ENCODE data around the gene NXPH4.

The NXPH4 gene

DNA sequence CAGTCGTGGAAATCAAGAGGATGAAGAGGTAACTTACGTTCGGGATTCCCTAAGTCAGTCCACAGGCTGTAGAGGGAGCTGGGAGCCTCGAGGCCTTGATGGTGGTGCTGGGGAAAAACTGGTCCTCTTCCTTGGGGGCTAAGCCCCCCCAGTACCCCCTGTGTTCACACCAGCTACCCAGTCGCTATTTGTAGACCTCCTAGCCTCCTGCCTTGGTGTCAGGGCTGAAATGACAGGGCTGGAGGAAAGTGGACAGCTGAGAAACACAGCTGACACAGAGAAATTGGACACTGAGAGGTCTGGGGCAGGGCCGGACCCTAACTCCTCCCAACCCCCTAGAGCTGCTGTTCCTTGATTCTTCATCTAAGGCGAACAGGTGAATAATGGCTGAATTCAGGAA, 34.4 kb downstream of the NXPH4 start, which contains the start of gene STAC3:
STAC3 (minus strand) TSS at position 232 of the 400 bp plus-strand sequence. CDS start 1,551 bp downstream, outside the sequence.
- Histone ChIP-seq H3K9ac (ENCODE audit: low read length in 5 of 5) (no peak within 1 kb of the TSS), H3K9me3 (ENCODE audit: control insufficient read depth in 5 of 5, low read length in 5 of 5) (no peaks in the 10 kb centered on the region), H3K4me3 (ENCODE audit: low read depth in 1 of 5, low read length in 5 of 5) (no peak within 1 kb of the TSS), H3K4me1 (ENCODE audit: control insufficient read depth in 5 of 5, insufficient read depth in 5 of 5, low read length in 5 of 5) (peaks cover 0 to 3% (median 0%) of the 10 kb centered on the region in 5 donors), H3K27me3 (ENCODE audit: control insufficient read depth in 5 of 5, insufficient read depth in 4 of 5, low read length in 5 of 5) (peaks cover 0 to 4% (median 3%) of the 10 kb centered on the region in 5 donors), H3K27ac (ENCODE audit: low read depth, low read length) (no peak within 1 kb of the TSS), H3K36me3 (ENCODE audit: control insufficient read depth in 5 of 5, insufficient read depth in 5 of 5, low read length in 5 of 5) (peaks cover 6 to 20% (median 16%) of the 10 kb centered on the region in 5 donors)

DNA sequence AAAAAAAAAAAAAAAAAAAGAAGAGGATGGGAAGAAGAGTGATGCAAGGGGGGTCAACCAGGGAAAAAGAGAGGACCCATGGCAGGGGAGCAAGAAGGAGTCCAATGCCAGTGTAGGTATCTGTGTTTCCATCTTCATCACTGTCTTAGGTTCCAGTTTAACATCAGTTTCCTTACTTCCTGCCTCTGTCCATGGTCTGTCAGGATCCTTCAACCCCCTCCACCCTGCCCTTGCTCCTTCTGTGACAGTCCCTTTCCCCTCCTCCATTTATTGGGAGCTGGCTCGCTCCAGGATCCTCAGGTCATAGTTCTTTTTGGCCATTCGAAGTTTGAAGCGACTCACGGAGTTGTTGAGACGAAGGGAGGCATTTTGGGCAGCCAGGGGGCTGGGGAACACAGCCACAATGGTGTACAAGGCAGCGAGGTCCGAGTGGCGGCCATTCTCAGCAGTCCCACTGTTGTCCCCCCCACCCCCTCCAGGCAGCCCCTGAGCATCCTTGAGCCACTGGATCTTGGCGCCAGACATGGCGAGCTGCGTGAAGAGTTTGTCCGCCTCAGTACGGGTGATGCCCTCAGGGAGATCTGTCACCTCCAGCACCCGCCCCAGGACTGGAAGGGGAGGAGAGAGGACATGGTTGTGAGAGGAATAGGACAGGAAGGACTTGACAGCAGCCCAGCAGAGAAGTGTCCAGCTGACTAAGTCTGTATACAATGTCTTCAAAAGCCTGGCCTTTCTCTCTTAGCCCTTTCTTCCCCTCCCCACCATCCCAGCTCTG, 38.1 kb downstream of the NXPH4 start:
- Histone ChIP-seq H3K27me3 (ENCODE audit: control insufficient read depth in 5 of 5, insufficient read depth in 4 of 5, low read length in 5 of 5) (no peaks in the 10 kb centered on the region), H3K4me3 (ENCODE audit: low read depth in 1 of 5, low read length in 5 of 5) (no peak overlapping the region), H3K36me3 (ENCODE audit: control insufficient read depth in 5 of 5, insufficient read depth in 5 of 5, low read length in 5 of 5) (peaks cover 21 to 56% (median 49%) of the 10 kb centered on the region in 5 donors), H3K4me1 (ENCODE audit: control insufficient read depth in 5 of 5, insufficient read depth in 5 of 5, low read length in 5 of 5) (no peaks in the 10 kb centered on the region), H3K9ac (ENCODE audit: low read length in 5 of 5) (no peak overlapping the region), H3K27ac (ENCODE audit: low read depth, low read length) (no peak overlapping the region), H3K9me3 (ENCODE audit: control insufficient read depth in 5 of 5, low read length in 5 of 5) (no peaks in the 10 kb centered on the region)

DNA sequence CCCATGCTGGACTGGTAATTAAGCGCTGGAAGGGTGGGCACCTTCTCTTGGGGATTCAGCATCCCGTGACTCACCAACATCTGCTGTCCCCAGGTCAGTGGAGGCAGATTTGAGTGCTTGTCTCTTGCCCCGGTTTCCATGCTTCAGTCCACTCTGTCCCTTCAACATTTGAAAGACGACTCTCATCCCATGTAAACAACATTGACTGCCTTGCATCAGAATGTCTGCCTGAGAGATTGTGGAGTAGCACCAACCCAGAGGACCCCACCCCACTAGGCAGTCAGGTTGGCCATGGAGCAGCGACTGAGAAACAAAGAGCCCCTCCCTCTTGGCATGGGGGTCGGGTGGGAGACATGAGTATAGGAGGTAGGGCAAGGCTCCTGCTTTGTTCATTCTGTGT, 39.3 kb downstream of the NXPH4 start:
- Histone ChIP-seq H3K4me1 (ENCODE audit: control insufficient read depth in 5 of 5, insufficient read depth in 5 of 5, low read length in 5 of 5) (no peaks in the 10 kb centered on the region), H3K27me3 (ENCODE audit: control insufficient read depth in 5 of 5, insufficient read depth in 4 of 5, low read length in 5 of 5) (no peaks in the 10 kb centered on the region), H3K9me3 (ENCODE audit: control insufficient read depth in 5 of 5, low read length in 5 of 5) (no peaks in the 10 kb centered on the region), H3K27ac (ENCODE audit: low read depth, low read length) (no peak overlapping the region), H3K36me3 (ENCODE audit: control insufficient read depth in 5 of 5, insufficient read depth in 5 of 5, low read length in 5 of 5) (peaks cover 23 to 67% (median 59%) of the 10 kb centered on the region in 5 donors), H3K4me3 (ENCODE audit: low read depth in 1 of 5, low read length in 5 of 5) (no peak overlapping the region), H3K9ac (ENCODE audit: low read length in 5 of 5) (no peak overlapping the region)

DNA sequence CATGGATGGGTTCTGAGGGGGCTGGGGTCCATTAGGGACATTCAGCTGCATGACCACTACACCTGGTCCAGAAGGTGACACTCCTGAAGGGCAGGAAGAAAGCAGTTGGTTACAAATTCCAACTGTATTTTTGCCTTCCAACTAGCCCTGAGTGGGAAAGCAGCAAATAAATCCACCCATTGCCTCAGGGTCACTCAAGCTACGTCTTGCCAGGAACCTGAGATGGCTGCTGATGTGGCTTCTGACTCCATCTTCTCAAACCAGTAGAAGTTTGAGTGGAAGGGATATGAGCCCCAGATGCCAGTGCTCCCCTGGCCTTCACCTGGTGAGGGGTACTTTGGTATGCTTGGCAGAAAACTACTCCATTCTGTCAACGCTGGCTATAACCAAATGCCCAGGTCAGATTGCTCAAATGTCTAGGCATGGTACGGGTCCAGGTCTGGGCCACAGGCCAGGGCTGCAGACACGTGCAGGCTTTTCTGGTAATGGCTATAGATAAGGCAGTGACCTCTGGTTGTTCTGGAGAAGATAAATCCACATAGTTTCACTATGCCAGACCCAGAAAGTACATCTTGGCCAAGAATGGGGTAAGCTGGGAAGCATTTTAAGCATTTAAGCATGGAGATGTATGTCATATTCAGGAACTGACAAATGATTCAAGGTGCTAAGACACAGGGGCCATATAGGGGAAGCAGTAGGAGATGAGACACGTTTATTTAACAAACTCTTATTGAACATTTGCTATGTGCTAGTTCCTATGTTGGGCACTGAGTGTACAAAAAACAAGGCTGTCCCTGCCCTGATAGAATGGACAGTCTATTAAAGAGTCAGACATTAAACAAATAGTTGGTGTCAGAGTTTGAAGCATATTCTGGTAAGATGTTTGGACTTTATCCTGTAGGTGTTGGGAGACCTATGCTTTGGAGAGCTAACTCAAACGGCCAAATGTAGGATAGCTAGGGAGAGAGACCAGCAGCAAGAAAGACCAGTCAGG, 42.7 kb downstream of the NXPH4 start:
- Histone ChIP-seq H3K27ac (ENCODE audit: low read depth, low read length) (no peak overlapping the region), H3K27me3 (ENCODE audit: control insufficient read depth in 5 of 5, insufficient read depth in 4 of 5, low read length in 5 of 5) (no peaks in the 10 kb centered on the region), H3K4me1 (ENCODE audit: control insufficient read depth in 5 of 5, insufficient read depth in 5 of 5, low read length in 5 of 5) (peaks cover 0 to 4% (median 0%) of the 10 kb centered on the region in 5 donors), H3K9ac (ENCODE audit: low read length in 5 of 5) (peak overlapping the region in 1 of 5 donors; percentile 2), H3K9me3 (ENCODE audit: control insufficient read depth in 5 of 5, low read length in 5 of 5) (no peaks in the 10 kb centered on the region), H3K4me3 (ENCODE audit: low read depth in 1 of 5, low read length in 5 of 5) (no peak overlapping the region), H3K36me3 (ENCODE audit: control insufficient read depth in 5 of 5, insufficient read depth in 5 of 5, low read length in 5 of 5) (peaks cover 38 to 86% (median 69%) of the 10 kb centered on the region in 5 donors)

DNA sequence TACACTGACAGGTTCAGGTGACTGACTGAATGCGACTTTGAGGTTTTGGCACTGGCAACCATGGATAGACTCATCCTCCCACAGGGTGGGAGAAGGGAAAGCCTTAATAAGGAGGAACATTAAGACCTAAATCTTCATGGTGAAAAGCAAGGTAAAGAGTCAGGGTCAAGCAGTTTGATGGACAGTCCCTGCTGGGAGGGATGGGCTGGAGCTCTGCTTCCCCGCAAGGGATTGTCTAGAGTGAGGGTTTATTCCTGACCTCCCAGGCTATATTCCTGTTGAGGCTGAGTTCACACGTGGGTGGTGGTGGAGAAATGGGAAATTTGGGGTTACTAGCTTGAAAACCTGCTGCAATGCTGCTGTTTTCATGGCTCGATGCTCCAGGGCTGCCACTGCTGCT, 43.8 kb downstream of the NXPH4 start:
- no peak overlapping the region for H3K27ac ChIP-seq (ENCODE audit: low read depth, low read length)
- H3K36me3 ChIP-seq (ENCODE audit: control insufficient read depth in 5 of 5, insufficient read depth in 5 of 5, low read length in 5 of 5), result peaks cover 35 to 83% (median 65%) of the 10 kb centered on the region in 5 donors
- H3K27me3 ChIP-seq (ENCODE audit: control insufficient read depth in 5 of 5, insufficient read depth in 4 of 5, low read length in 5 of 5), result no peaks in the 10 kb centered on the region
- peaks cover 0 to 4% (median 0%) of the 10 kb centered on the region in 5 donors for H3K4me1 ChIP-seq (ENCODE audit: control insufficient read depth in 5 of 5, insufficient read depth in 5 of 5, low read length in 5 of 5)
- H3K4me3 ChIP-seq (ENCODE audit: low read depth in 1 of 5, low read length in 5 of 5), result no peak overlapping the region
- no peaks in the 10 kb centered on the region for H3K9me3 ChIP-seq (ENCODE audit: control insufficient read depth in 5 of 5, low read length in 5 of 5)
- no peak overlapping the region for H3K9ac ChIP-seq (ENCODE audit: low read length in 5 of 5)

DNA sequence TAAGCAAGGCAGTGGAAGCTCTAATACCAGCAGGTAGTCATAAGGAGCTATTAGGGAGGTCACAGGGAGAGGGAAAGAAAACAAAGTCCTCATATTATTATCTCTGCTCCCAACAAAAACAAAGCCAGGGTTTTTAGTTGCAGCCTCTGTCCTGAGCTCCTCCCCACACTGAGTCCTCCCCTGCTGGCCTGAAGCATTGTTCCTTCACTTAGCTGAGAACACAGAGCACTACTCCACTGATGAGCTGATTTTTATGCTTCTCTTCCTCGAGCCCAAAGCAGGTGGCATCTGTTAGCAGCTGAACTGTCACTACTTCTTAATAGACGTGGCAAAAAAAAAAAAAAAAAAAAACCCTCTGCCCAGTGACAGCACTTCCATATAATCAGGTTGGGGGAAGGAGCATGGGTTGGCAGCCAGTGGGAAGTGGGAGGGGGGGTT, 44.9 kb downstream of the NXPH4 start:
- H3K27me3 ChIP-seq (ENCODE audit: control insufficient read depth in 5 of 5, insufficient read depth in 4 of 5, low read length in 5 of 5), result no peaks in the 10 kb centered on the region
- peaks cover 31 to 82% (median 57%) of the 10 kb centered on the region in 5 donors for H3K36me3 ChIP-seq (ENCODE audit: control insufficient read depth in 5 of 5, insufficient read depth in 5 of 5, low read length in 5 of 5)
- no peaks in the 10 kb centered on the region for H3K9me3 ChIP-seq (ENCODE audit: control insufficient read depth in 5 of 5, low read length in 5 of 5)
- no peak overlapping the region for H3K9ac ChIP-seq (ENCODE audit: low read length in 5 of 5)
- H3K4me3 ChIP-seq (ENCODE audit: low read depth in 1 of 5, low read length in 5 of 5), result no peak overlapping the region
- peaks cover 0 to 4% (median 0%) of the 10 kb centered on the region in 5 donors for H3K4me1 ChIP-seq (ENCODE audit: control insufficient read depth in 5 of 5, insufficient read depth in 5 of 5, low read length in 5 of 5)
- no peak overlapping the region for H3K27ac ChIP-seq (ENCODE audit: low read depth, low read length)

DNA sequence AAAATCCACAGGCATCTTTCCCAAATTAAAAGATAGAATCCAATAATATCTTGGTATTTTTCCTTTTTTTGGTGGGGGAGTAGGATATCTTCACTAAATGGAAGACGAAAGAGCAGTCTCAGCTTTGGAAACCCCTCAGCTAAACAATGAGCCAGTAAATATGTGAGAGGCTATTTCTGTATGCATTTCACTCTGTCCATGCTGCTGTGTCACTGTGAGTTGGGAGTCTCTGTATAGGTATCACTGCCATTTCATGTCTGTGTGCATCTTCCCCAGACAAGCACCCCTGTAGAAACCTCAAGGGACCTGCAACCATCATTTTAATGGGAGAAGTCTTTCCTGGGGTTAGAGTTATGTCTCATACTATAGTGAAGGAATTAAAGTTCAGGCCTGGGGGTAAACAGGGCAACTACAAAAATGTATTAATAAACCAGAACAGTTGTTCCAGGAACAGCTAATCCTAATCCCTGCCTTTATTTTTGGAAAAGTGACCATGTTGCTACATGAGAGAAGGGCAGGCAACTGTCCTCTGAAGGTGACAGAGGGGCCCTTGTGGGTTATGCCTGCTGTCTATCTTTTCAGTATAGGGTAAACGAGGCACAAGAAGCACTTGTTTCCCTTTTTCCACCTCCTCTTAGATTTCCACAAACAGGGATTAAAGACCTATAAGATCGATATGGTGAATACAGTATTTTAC, 45.7 kb downstream of the NXPH4 start:
- Histone ChIP-seq H3K36me3 (ENCODE audit: control insufficient read depth in 5 of 5, insufficient read depth in 5 of 5, low read length in 5 of 5) (peaks cover 30 to 82% (median 58%) of the 10 kb centered on the region in 5 donors), H3K9me3 (ENCODE audit: control insufficient read depth in 5 of 5, low read length in 5 of 5) (no peaks in the 10 kb centered on the region), H3K4me1 (ENCODE audit: control insufficient read depth in 5 of 5, insufficient read depth in 5 of 5, low read length in 5 of 5) (peaks cover 0 to 4% (median 0%) of the 10 kb centered on the region in 5 donors), H3K9ac (ENCODE audit: low read length in 5 of 5) (no peak overlapping the region), H3K27ac (ENCODE audit: low read depth, low read length) (no peak overlapping the region), H3K27me3 (ENCODE audit: control insufficient read depth in 5 of 5, insufficient read depth in 4 of 5, low read length in 5 of 5) (no peaks in the 10 kb centered on the region), H3K4me3 (ENCODE audit: low read depth in 1 of 5, low read length in 5 of 5) (no peak overlapping the region)

DNA sequence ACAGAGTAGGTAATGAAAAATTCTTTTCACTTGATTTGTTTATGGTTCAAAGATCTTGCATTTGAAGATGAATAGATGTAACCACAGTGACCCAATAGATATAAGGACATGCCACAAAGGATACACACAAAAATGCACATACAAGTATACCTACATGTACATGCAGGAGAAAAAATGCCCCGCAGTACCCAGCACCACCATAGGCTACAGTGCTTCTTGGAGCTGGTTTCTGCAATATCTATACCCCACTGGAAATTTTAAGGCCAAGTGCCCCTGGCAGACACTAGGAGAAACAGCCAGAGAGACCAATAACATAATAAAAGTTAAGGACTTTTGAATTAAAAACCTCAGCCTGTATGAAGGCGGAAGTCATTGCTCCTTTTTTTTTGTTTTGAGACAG, 46.5 kb downstream of the NXPH4 start:
- H3K4me1 ChIP-seq (ENCODE audit: control insufficient read depth in 5 of 5, insufficient read depth in 5 of 5, low read length in 5 of 5), result peaks cover 0 to 4% (median 0%) of the 10 kb centered on the region in 5 donors
- peaks cover 28 to 82% (median 54%) of the 10 kb centered on the region in 5 donors for H3K36me3 ChIP-seq (ENCODE audit: control insufficient read depth in 5 of 5, insufficient read depth in 5 of 5, low read length in 5 of 5)
- no peaks in the 10 kb centered on the region for H3K27me3 ChIP-seq (ENCODE audit: control insufficient read depth in 5 of 5, insufficient read depth in 4 of 5, low read length in 5 of 5)
- no peaks in the 10 kb centered on the region for H3K9me3 ChIP-seq (ENCODE audit: control insufficient read depth in 5 of 5, low read length in 5 of 5)
- H3K27ac ChIP-seq (ENCODE audit: low read depth, low read length), result no peak overlapping the region
- H3K4me3 ChIP-seq (ENCODE audit: low read depth in 1 of 5, low read length in 5 of 5), result no peak overlapping the region
- H3K9ac ChIP-seq (ENCODE audit: low read length in 5 of 5), result no peak overlapping the region

DNA sequence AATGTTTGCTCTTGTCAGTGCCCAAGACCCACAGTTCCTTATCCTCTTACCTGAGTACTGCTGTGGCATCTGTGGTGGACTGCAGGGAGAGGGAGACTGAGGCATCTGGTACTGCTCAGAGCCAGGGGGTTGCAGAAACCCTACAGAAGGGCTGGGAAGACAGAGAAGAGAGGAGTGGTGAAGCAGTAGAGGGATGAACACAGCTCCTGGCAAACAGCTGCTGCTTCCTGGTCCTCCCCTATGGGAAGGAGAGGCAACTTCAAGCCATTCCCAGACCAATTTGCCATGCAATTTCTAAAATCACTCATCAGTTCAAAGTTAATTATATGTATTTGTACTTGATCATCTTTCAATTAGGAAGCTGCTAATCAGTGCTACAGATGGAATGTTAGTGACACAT, 50.1 kb downstream of the NXPH4 start:
- H3K27me3 ChIP-seq (ENCODE audit: control insufficient read depth in 5 of 5, insufficient read depth in 4 of 5, low read length in 5 of 5), result no peaks in the 10 kb centered on the region
- no peak overlapping the region for H3K4me3 ChIP-seq (ENCODE audit: low read depth in 1 of 5, low read length in 5 of 5)
- no peak overlapping the region for H3K9ac ChIP-seq (ENCODE audit: low read length in 5 of 5)
- peaks cover 28 to 81% (median 51%) of the 10 kb centered on the region in 5 donors for H3K36me3 ChIP-seq (ENCODE audit: control insufficient read depth in 5 of 5, insufficient read depth in 5 of 5, low read length in 5 of 5)
- H3K4me1 ChIP-seq (ENCODE audit: control insufficient read depth in 5 of 5, insufficient read depth in 5 of 5, low read length in 5 of 5), result peaks cover 0 to 4% (median 0%) of the 10 kb centered on the region in 5 donors
- H3K27ac ChIP-seq (ENCODE audit: low read depth, low read length), result no peak overlapping the region
- H3K9me3 ChIP-seq (ENCODE audit: control insufficient read depth in 5 of 5, low read length in 5 of 5), result no peaks in the 10 kb centered on the region
